ELR (cell line): ENCODE data around the gene GDF2.

Experiments
- DNase-seq: peaks from one replicate; pipeline ENCODE4 v3.0.0-alpha.2; 2015; ENCODE audit warnings: low read depth

GDF2 gene

DNA sequence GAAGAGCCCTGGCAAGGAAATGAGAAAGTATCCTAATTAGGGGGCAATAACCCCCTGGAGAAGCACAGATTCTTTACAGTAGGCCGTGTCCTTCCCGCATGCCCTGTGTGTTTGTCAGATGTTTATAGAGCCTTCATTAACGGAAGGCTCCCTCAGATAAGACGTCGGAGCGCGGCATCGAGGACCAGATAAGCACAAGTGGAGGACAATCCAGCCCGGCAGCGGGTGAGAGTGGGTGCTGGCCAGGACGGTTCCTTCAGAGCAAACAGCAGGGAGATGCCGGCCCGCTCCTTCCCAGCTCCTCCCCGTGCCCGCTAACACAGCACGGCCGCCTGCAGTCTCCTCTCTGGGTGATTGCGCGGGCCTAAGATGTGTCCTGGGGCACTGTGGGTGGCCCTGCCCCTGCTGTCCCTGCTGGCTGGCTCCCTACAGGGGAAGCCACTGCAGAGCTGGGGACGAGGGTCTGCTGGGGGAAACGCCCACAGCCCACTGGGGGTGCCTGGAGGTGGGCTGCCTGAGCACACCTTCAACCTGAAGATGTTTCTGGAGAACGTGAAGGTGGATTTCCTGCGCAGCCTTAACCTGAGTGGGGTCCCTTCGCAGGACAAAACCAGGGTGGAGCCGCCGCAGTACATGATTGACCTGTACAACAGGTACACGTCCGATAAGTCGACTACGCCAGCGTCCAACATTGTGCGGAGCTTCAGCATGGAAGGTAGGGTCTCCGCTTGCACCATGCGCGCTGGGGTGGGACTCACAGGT, at the start of gene GDF2:
Gene GDF2, plus strand, starts transcription at position 155 of the 762 bp plus-strand sequence. Its CDS starts 215 bp downstream, at position 370.
- DNase-seq: no peak

- DNase-seq: no peak
These were observed 46.2 kb upstream of the GDF2 start for GRCh38 chr10:47276071-47276470.

DNA sequence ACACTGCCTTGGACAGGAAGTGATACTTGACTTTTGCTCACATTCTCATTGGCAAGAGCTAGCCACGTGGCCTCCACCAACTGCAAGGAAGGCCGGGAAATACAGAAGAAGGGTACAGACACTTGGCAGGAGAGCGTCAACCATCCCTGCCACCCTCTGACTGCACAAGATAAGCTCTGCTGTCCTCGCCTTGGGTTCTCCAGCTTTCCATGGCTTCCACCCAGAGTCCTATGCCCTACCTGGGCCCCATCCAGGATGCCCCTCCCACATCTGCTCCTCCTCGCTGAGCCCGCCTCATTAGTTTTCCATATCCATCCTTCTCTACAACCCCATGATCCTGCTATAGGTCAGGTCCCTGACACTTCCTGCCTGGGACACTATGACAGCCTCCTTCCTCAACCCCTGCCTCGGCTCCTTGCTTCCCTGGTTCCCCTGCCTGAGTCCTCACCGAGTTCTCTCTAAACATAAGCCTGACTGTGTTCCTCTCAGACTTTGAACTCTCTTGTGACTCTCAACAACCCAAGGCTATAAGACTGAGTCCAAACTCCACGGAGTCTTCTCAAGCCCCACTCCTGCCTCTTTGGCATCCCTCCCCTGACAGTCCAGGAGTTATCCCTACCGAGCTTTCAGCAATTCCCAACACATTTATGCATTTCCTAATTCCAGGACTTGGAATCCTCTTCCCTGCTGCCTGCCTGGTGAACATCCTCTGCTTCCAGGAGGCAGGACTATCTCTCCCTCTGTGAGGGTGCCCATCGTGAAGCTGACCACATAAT, 45.5 kb upstream of the GDF2 start:
- DNase-seq: no peak

GRCh38 chr10:47277352-47278151, 44.7 kb upstream of the GDF2 start:
- DNase-seq: no peak

- no peak for DNase-seq
These were observed 44.1 kb upstream of the GDF2 start for GRCh38 chr10:47278152-47278473.

- DNase-seq: no peak
These were observed 43.5 kb upstream of the GDF2 start for GRCh38 chr10:47278720-47279119.

GRCh38 chr10:47279276-47279675, 43.0 kb upstream of the GDF2 start:
- DNase-seq: no peak

- DNase-seq: no peak
These were observed 40.1 kb upstream of the GDF2 start for GRCh38 chr10:47282005-47282656.

DNA sequence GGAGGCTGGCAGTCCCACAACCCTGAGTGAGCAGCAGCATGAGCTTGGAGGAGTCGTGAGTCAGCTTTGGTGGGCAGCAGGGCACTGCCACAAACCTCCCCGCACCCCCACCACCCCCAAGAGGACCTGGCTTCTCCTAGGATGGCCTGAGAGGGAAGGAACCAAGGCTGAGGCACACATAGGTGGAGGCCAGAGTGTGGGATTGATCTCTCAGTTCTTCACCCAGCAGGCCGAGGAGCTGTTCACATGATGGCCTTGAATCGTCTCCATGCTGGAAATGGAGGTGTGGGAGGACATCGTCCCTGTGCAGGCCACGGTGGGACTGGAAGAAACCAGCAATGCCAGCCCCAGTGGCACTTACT, 39.6 kb upstream of the GDF2 start:
- DNase-seq: no peak

GRCh38 chr10:47283101-47283630, 39.1 kb upstream of the GDF2 start:
- no peak for DNase-seq

GRCh38 chr10:47283848-47284247, 38.4 kb upstream of the GDF2 start:
- no peak for DNase-seq

- no peak for DNase-seq
These were observed 36.7 kb upstream of the GDF2 start for GRCh38 chr10:47285381-47286115.

GRCh38 chr10:47286116-47286505, 36.1 kb upstream of the GDF2 start:
- DNase-seq: no peak

DNA sequence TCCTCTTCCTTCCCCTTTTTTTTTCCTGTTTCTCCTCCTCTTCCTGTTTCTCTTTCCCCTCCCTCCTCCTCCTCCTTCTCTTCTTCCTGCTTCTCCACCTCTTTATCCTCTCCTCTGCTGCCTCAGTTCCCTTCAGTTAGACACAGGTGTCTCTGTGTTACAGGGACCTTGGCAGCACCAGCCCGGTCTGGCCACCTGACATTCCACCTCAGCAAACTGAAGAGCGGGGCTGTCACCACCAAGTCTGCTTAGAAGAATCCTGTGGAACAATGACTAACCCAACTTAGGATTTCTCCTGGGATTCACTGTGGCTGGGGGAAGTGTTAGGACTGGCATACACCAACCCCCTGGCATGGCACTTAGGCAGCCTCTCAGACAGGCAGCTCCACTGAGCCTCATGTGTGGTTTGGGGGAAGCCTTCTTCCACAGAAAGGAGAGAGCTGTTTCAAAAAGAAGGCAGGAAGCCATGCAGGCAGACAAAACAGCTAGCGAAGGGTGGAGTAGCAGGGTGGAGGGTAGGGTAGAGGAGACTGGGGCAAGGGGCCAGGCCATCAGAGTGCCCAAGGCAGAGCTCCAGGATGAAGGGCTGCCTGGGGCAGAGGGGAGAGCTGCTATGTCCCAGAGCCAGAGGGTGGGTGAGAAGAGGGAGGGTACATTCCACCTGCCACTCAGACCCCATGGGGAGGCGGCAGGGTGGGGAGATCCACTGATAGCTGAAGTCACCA, 35.5 kb upstream of the GDF2 start:
- no peak for DNase-seq

DNA sequence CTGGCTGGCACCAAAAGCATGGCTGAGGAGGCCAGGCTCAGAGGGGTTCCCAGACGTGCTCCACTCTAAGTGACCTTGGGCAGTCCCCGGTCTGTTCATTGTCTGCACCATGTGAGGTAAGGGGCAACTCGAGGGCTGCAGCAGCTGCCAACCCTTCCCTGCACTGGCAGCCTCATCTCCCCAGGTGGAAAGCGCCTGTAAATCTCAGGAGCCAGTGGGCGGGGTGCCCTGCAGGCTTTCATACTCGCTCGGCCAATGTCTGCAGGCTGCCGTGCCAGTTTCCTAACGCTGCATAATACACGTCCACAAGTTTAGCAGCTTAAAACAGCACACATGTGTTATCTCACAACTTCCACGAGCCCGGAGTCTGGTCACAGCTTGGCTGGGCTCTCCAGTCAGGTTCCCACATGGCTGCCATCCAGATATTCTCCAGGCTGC, 34.9 kb upstream of the GDF2 start:
- DNase-seq: no peak

GRCh38 chr10:47287805-47288204, 34.4 kb upstream of the GDF2 start:
- DNase-seq: no peak

DNA sequence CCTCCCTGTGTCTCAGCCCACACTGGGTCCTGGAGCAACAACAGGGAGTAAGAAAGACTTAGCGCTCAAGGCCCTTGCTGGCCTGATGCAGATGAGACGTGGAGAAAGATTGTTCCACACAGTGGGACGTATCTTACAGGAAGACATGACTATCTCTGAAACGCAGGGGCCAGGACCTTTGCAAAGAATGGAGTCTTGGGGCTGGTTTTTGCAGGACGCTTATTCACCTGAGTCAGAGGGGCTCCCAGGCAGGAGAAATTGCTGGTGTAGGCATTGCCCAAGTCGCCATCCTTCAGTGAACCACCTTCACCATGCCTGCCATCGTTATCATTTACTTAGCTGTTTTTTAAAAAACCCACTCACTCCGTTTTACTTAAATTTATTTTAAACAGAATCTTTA, 34.0 kb upstream of the GDF2 start:
- DNase-seq: no peak

- DNase-seq: no peak
These were observed 33.2 kb upstream of the GDF2 start for GRCh38 chr10:47288916-47289495.

GRCh38 chr10:47289921-47290320, 32.3 kb upstream of the GDF2 start:
- DNase-seq: no peak

- no peak for DNase-seq
These were observed 31.9 kb upstream of the GDF2 start for GRCh38 chr10:47290338-47290737.
